ENCODE results near the gene ANKMY1.
"Not testable (repeated sequence)": the region's sequence is repeated elsewhere in the genome, so short reads cannot be mapped to it uniquely, and the experiment has no call there.

GRCh38 chr2:240539101-240539500 is 18.7 kb downstream of the ANKMY1 start:
- TF ChIP-seq CTCF (conservative IDR thresholded peaks at IDR 0.05; ENCODE audit: low read depth in 2 of 2); EZH2 (IDR thresholded peaks at IDR 0.05; ENCODE audit: low read depth, unreplicated experiment); POLR2AphosphoS5 (IDR thresholded peaks at IDR 0.05; ENCODE audit: low read depth); EZH2phosphoT487 (IDR thresholded peaks at IDR 0.05; ENCODE audit: unreplicated experiment); CREB1 (CRISPR knock-in tag; IDR thresholded peaks at IDR 0.05; ENCODE audit: low read depth); REST (IDR thresholded peaks at IDR 0.05; ENCODE audit: unreplicated experiment); JUNB (IDR thresholded peaks at IDR 0.05; ENCODE audit: unreplicated experiment); ZNF331 (CRISPR knock-in tag; IDR thresholded peaks at IDR 0.05; ENCODE audit: low read depth): not testable (repeated sequence)
- TF ChIP-seq, protein P1, sequence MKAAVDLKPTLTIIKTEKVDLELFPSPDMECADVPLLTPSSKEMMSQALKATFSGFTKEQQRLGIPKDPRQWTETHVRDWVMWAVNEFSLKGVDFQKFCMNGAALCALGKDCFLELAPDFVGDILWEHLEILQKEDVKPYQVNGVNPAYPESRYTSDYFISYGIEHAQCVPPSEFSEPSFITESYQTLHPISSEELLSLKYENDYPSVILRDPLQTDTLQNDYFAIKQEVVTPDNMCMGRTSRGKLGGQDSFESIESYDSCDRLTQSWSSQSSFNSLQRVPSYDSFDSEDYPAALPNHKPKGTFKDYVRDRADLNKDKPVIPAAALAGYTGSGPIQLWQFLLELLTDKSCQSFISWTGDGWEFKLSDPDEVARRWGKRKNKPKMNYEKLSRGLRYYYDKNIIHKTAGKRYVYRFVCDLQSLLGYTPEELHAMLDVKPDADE (IDR thresholded peaks at IDR 0.05): not testable (repeated sequence)
- TF ChIP-seq, protein P2, sequence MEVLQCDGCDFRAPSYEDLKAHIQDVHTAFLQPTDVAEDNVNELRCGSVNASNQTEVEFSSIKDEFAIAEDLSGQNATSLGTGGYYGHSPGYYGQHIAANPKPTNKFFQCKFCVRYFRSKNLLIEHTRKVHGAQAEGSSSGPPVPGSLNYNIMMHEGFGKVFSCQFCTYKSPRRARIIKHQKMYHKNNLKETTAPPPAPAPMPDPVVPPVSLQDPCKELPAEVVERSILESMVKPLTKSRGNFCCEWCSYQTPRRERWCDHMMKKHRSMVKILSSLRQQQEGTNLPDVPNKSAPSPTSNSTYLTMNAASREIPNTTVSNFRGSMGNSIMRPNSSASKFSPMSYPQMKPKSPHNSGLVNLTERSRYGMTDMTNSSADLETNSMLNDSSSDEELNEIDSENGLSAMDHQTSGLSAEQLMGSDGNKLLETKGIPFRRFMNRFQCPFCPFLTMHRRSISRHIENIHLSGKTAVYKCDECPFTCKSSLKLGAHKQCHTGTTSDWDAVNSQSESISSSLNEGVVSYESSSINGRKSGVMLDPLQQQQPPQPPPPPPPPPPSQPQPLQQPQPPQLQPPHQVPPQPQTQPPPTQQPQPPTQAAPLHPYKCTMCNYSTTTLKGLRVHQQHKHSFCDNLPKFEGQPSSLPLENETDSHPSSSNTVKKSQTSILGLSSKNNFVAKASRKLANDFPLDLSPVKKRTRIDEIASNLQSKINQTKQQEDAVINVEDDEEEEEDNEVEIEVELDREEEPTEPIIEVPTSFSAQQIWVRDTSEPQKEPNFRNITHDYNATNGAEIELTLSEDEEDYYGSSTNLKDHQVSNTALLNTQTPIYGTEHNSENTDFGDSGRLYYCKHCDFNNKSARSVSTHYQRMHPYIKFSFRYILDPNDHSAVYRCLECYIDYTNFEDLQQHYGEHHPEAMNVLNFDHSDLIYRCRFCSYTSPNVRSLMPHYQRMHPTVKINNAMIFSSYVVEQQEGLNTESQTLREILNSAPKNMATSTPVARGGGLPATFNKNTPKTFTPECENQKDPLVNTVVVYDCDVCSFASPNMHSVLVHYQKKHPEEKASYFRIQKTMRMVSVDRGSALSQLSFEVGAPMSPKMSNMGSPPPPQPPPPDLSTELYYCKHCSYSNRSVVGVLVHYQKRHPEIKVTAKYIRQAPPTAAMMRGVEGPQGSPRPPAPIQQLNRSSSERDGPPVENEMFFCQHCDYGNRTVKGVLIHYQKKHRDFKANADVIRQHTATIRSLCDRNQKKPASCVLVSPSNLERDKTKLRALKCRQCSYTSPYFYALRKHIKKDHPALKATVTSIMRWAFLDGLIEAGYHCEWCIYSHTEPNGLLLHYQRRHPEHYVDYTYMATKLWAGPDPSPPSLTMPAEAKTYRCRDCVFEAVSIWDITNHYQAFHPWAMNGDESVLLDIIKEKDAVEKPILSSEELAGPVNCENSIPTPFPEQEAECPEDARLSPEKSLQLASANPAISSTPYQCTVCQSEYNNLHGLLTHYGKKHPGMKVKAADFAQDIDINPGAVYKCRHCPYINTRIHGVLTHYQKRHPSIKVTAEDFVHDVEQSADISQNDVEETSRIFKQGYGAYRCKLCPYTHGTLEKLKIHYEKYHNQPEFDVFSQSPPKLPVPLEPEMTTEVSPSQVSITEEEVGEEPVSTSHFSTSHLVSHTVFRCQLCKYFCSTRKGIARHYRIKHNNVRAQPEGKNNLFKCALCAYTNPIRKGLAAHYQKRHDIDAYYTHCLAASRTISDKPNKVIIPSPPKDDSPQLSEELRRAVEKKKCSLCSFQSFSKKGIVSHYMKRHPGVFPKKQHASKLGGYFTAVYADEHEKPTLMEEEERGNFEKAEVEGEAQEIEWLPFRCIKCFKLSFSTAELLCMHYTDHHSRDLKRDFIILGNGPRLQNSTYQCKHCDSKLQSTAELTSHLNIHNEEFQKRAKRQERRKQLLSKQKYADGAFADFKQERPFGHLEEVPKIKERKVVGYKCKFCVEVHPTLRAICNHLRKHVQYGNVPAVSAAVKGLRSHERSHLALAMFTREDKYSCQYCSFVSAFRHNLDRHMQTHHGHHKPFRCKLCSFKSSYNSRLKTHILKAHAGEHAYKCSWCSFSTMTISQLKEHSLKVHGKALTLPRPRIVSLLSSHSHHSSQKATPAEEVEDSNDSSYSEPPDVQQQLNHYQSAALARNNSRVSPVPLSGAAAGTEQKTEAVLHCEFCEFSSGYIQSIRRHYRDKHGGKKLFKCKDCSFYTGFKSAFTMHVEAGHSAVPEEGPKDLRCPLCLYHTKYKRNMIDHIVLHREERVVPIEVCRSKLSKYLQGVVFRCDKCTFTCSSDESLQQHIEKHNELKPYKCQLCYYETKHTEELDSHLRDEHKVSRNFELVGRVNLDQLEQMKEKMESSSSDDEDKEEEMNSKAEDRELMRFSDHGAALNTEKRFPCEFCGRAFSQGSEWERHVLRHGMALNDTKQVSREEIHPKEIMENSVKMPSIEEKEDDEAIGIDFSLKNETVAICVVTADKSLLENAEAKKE (CRISPR knock-in tag; IDR thresholded peaks at IDR 0.05): not testable (repeated sequence)
